Lung (tissue), 13 donors: ENCODE measurements around the gene NELL2. TPM values are rescaled to one million over a fixed set of nuclear protein-coding genes. Genes with fewer than 3 reads are reported as not detected.

Source experiments
- ATAC-seq: fragments of 200-7000 bp; cut with Tn5 transposase; one replicate; pipeline ENCODE4 v1.9.1; 2020; ENCODE audit warnings: moderate number of reproducible peaks; ENCODE audit not compliant: insufficient read depth, low FRiP score
- DNase-seq, 3 donors: peaks; one replicate each; pipeline ENCODE4 v3.0.0-alpha.2; 2013 to 2017
- H3K27ac ChIP-seq, 2 donors: one replicate each; pipeline ENCODE4 v1.5.1; 2013; ENCODE audit warnings: mild to moderate bottlenecking in 2 of 2, moderate library complexity in 2 of 2, control low read depth in 1 of 2, inconsistent platforms in 1 of 2, low read depth in 1 of 2, low read length in 1 of 2
- H3K27me3 ChIP-seq, 3 donors: one replicate each; pipeline ENCODE4 v1.5.1; 2013; ENCODE audit warnings: low read length in 2 of 3; ENCODE audit not compliant: control insufficient read depth in 3 of 3, insufficient read depth in 3 of 3
- H3K36me3 ChIP-seq, 4 donors: one replicate each; pipeline ENCODE4 v1.5.1; 2013; ENCODE audit warnings: low read length in 4 of 4, mild to moderate bottlenecking in 1 of 4, moderate library complexity in 1 of 4; ENCODE audit not compliant: control insufficient read depth in 4 of 4, insufficient read depth in 4 of 4
- H3K4me1 ChIP-seq, 5 donors: one replicate each; pipeline ENCODE4 v1.5.1; 2013; ENCODE audit warnings: low read length in 5 of 5, mild to moderate bottlenecking in 2 of 5, moderate library complexity in 1 of 5; ENCODE audit not compliant: control insufficient read depth in 5 of 5, insufficient read depth in 5 of 5
- H3K4me3 ChIP-seq: one replicate; pipeline ENCODE4 v1.5.1; 2013; ENCODE audit warnings: mild to moderate bottlenecking, control low read depth, moderate library complexity
- H3K9ac ChIP-seq, 2 donors: one replicate each; pipeline ENCODE4 v1.5.1; 2013; ENCODE audit warnings: low read length in 2 of 2, control low read depth in 1 of 2; ENCODE audit not compliant: insufficient read depth in 1 of 2
- H3K9me3 ChIP-seq, 4 donors: one replicate each; pipeline ENCODE4 v1.5.1; 2013; ENCODE audit warnings: low read length in 3 of 4, mild to moderate bottlenecking in 1 of 4, moderate library complexity in 1 of 4; ENCODE audit not compliant: control insufficient read depth in 4 of 4, insufficient read depth in 3 of 4
- WGBS, 2 donors: extraction: QIAGEN DNeasy Blood & Tissue Kit; methylation state at CpG; one replicate each; pipeline ENCODE4 v1.1.7; 2013; 5-methylcytosine and 5-hydroxymethylcytosine counted together
- polyA plus RNA-seq, 2 donors: library from polyadenylated mRNA; stranded (reverse); fragments of 200-250 nt; gene quantifications; one replicate each; pipeline ENCODE4 v1.2.1, GENCODE V29; 2013
- small RNA-seq: library from RNA; depleted of rRNA; stranded (forward); fragments of <200 nt; gene quantifications from one replicate; pipeline ENCODE3, GENCODE V24; 2014; ENCODE audit warnings: low replicate concordance
- total RNA-seq, 2 donors: library from RNA; depleted of rRNA in 1 of 2; stranded (reverse); fragments of >200 nt in 1 of 2; gene quantifications; one replicate each; pipeline ENCODE4 v1.2.1, GENCODE V29; 2014 to 2021
- TF ChIP-seq, protein P1 (sequence below): IDR thresholded peaks from 2 replicates; pipeline ENCODE4 v1.5.1; 2012; ENCODE audit warnings: mild to moderate bottlenecking; ENCODE audit errors: control extremely low read depth, extremely low read depth
- donor health status: control.
- donor health status: control.
- donor health status: Bipolar disorder and iron deficiency.
- donor health status: healthy.
- donor health status: DM: yes; HTN: yes; CAD: no.

Gene NELL2
- total and polyA plus RNA-seq, 4 donors: 2.2 to 15.9 (median 8.6) TPM

DNA sequence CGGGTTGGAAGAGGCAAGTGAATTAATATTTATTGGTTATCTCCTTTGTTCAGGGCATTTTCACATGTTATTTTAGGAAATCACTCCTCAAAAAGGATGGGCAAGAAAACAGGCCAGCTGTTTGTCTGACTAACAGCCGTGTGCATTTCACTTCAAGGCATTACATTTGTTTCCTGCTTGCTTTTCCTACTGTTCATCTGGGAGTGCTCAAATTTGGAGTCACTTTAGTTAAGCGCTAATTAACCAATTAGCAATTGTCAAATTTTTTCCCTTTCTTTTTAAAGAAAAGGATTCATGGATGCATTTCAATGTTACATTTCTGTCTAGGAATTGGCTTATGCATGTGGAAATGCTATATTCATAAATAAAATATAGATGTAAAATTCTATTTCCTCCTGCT, 415.9 kb downstream of the NELL2 start:
- WGBS, 2 donors: 74 to 80% methylated on average over 3 of the region's 3 CpGs
- Histone ChIP-seq H3K36me3 (no peaks in the 10 kb centered on the region), H3K4me1 (no peaks in the 10 kb centered on the region), H3K9me3 (no peaks in the 10 kb centered on the region), H3K4me3 (no peak overlapping the region), H3K27ac (no peak overlapping the region), H3K27me3 (no peaks in the 10 kb centered on the region), H3K9ac (no peak overlapping the region)
- TF ChIP-seq, protein P1, sequence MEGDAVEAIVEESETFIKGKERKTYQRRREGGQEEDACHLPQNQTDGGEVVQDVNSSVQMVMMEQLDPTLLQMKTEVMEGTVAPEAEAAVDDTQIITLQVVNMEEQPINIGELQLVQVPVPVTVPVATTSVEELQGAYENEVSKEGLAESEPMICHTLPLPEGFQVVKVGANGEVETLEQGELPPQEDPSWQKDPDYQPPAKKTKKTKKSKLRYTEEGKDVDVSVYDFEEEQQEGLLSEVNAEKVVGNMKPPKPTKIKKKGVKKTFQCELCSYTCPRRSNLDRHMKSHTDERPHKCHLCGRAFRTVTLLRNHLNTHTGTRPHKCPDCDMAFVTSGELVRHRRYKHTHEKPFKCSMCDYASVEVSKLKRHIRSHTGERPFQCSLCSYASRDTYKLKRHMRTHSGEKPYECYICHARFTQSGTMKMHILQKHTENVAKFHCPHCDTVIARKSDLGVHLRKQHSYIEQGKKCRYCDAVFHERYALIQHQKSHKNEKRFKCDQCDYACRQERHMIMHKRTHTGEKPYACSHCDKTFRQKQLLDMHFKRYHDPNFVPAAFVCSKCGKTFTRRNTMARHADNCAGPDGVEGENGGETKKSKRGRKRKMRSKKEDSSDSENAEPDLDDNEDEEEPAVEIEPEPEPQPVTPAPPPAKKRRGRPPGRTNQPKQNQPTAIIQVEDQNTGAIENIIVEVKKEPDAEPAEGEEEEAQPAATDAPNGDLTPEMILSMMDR: no peak
- DNase-seq (no peak), ATAC-seq (no peak)

DNA sequence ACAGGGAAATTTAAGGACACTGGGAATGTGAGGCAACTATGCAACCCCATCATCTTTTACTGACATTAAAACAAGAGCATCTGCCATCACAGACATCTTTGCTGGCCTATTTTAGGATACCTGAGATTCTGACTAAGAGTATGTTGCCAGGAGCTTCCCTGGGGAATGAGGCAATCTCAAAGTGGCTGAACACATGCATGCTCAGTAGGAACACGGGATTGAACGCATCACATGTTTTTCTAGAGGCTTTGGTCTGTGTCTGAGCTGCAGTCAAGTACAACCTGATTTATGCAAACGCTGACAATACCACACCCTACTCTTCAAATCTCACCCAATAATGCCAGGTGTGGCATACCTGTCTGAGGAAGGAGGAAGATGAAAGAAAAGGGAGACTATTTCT, 416.5 kb downstream of the NELL2 start:
- H3K27ac ChIP-seq: no peak overlapping the region
- H3K9me3 ChIP-seq: no peaks in the 10 kb centered on the region
- H3K9ac ChIP-seq: no peak overlapping the region
- H3K4me3 ChIP-seq: no peak overlapping the region
- DNase-seq (no peak), ATAC-seq (no peak)
- TF ChIP-seq, protein P1: no peak
- no peaks in the 10 kb centered on the region for H3K36me3 ChIP-seq
- H3K27me3 ChIP-seq: no peaks in the 10 kb centered on the region
- WGBS, 2 donors: 73 to 86% methylated on average over 3 of the region's 3 CpGs
- H3K4me1 ChIP-seq: no peaks in the 10 kb centered on the region

Small RNA genes within 50 kb of the gene (small RNA-seq; reads per million reads assigned to genes)
- gene RF00019: not detected

Other genes starting within 250 kb of the NELL2 start
- not detected for gene DBX2, start 174.8 kb upstream of the NELL2 start, total RNA-seq
- gene DBX2, start 174.8 kb upstream of the NELL2 start, polyA plus RNA-seq: under 1 TPM in 1 of 2 donors, not detected in 1; 0.01 TPM